RPMI8226 (cell line): ENCODE results near the gene SLC35A1.
A peak's percentile ranks its signal among the peaks of the same experiment; 100 is the strongest.
"Not testable (repeated sequence)": the region's sequence is repeated elsewhere in the genome, so short reads cannot be mapped to it uniquely, and the experiment has no call there.

Source experiments
- DNase-seq: peaks from one replicate; pipeline ENCODE4 v3.0.0-alpha.2; 2015

Gene SLC35A1, protein sequence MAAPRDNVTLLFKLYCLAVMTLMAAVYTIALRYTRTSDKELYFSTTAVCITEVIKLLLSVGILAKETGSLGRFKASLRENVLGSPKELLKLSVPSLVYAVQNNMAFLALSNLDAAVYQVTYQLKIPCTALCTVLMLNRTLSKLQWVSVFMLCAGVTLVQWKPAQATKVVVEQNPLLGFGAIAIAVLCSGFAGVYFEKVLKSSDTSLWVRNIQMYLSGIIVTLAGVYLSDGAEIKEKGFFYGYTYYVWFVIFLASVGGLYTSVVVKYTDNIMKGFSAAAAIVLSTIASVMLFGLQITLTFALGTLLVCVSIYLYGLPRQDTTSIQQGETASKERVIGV

DNA sequence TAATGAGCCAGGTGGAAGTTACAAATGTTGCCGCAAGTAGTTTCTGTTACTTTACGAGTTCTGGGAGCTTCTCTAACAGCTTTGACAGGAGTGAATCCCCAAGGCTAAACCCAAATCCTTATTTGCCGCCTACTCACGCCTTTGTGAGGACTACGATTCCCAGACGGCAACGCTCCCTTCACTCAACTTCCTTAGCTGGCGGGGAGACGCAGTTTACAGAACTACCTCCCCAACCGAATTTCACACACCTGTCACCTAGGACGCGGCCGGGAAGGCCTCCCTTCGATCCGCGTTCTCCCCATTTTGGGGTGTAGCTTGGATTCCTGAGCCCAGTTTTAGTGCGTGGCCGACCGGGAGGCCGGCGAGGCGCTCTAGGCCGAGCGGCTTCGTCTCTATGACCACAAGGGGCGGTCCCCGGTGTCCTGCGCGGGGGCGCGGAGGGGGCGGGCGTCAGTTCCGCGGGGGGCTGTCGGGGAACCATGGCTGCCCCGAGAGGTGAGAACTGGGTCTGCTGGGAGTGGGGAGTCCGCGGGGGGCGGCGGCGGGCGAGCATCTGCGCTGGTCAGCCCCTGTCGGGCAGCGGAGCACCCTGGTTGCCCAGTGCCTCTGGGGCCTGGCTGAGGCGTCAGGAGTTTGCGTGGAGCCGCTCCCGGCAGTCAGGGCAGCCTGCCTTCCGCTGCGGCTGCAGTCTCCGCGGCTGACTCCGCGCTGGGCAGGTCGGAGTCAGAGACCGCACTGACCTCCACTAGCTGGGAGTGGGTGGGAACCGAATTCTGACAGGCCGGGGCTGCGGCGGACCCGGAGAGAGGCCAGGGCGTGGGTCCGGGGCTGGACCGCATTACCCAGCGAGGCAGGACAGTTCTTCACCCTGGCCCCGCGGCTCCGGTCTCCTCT lies at the start of gene SLC35A1:
Gene SLC35A1 (plus strand): TSS at position 450 of the 894 bp plus-strand sequence. CDS start 30 bp downstream, at position 480.
- peak; percentile 78 for DNase-seq

DNA sequence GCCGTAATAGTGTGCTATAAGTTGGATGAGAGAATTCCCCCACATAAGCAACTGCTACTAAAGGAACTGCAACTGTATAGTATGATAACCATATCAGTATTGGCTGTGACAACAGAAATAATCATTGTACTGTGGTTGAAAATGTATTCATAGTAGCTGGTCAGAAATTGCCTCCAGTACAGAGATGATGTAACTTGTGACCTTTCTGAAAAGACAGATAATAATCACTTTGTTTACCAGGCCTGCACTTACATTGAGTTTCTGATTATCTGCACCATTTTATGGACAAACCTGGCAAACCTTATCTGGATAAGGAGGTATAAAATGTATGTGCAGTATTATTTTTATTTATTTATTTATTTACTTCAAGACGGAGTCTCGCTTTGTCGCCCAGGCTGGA lies 46.0 kb upstream of the SLC35A1 start:
- no peak for DNase-seq

DNA sequence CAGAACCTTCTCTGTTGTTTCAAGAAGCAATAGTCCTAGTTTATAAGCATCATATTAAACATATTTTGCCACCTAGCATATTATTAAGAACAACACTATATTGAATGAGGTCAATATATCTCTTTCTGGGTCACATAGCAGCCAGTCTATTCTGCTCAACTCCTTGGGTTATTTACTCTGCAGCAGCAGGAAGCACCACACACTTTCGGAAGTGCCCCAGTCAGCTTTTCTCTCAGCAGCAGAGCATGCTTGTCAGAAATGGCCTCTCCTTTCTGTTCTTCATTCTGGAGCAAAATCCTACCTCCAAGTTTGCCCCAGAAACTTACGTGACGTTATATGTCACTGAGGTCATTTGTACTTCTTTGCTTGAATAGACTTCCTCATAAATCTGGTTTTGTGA lies 42.3 kb upstream of the SLC35A1 start:
- peak; percentile 22 for DNase-seq

DNA sequence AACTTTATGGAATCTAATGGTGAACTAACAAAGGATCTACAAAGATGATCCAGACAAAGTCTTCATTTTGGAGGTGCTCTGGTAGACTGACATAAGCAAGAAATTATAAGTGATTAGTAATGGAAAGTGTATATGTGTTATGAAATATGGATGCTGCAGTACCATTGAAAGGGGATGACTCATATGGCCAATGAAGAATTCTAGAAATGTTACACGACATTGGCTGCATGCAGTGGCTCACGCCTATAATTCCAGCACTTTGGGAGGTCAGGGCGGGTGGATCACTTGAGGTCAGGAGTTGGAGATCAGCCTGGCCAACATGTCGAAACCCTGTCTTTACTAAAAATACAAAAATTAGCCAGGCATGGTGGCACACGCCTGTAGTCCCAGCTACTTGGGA lies 41.5 kb upstream of the SLC35A1 start:
- DNase-seq: no peak

DNA sequence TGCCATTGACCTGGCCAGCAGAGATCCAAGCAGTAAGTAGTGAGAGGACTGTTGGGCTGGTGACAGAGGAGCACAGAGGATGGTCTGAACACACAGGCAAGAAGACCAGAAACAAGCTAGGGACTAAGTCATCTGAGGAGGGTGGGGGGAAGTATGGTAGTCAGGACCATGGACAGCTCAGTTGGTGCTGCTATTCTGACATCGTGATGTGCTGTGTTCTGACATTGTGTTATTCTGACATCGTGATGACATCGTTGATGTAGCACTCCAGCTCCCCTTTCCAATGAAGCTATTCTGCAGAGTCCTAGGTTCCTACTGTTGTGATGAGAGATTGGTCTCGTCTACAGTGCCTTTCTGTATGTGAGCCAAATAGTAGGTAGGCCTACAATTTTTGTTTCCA lies 36.3 kb upstream of the SLC35A1 start:
- peak; percentile 64 for DNase-seq

DNA sequence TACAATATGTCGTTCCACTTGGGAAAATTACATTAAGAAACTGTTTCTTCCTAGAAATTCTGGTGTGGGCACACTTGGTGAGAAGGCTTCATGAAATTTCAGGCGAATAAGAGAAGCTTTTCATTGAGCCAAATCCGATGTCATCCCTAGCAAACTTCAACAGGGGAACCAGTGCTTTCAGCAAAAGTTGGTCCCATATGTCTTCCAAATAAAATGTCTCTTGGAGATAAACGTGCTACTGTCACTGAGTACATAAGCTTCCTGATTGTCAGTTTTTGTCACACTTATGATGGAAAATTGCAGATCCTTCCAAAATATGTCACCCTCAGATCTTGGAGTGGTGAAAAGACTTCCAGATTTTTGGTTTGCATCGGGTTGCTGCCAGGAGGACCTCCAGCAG lies 31.1 kb upstream of the SLC35A1 start:
- DNase-seq: no peak

DNA sequence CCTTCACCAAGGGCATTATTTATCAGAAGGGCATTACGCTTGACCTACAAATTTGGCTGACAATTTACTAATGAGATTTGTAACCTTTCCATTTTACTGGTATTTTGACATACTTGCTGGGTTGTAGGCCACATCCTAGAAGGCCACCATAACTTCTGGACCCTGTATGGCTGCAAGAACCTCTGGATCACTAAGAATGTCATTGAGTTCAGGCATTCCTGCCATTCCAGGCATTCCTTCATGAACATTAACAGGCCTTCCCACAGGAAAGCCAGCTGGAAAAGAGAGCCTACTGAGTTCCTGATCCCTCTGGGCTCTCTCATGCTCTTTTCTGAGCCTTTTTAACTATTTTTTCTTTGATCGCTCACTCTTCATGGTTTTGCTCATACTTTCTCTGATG lies 28.4 kb upstream of the SLC35A1 start:
- DNase-seq: no peak

DNA sequence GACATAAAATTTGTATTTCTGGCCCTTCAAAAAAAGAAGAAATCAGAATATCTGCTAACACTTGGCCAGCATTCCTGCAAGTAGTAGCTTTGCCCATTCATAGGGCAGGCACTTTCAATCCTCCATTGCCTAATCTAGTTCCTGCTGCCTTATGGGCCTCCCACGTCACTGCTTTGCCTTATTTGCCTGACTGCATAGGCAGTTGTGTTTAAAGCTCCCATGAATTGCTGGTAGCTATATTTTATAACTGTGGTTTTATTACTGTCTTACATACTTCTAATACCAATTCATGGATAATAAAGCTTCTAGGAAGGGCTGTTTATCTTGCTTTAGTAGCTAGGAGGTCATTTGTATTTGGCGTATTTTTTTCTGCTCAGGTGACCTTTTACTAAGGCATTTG lies 7.7 kb upstream of the SLC35A1 start:
- DNase-seq: no peak

DNA sequence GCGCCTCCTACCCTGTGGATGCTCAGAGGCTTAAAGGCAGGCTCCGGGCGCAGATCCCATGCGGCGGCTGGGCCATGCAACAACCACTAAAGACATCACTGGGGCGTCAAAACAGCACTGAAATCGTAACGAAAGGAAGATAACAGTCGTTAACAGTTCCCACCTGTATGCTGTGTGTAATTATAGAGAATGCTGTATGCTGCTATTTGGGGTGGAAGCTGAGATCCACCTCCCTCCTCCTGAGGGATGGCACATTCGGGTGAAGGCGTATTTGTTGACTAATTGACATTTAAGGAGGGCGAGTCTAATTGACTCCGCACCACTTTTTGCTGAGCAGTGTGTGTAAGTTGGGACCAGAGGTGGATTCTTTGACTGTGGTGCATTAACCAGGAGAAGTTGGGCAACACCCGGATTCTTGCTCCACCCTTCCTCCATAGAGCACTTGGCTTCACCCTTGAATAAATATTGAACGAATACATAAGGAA lies 687 bp downstream of the SLC35A1 start:
- peak; percentile 61 for DNase-seq

DNA sequence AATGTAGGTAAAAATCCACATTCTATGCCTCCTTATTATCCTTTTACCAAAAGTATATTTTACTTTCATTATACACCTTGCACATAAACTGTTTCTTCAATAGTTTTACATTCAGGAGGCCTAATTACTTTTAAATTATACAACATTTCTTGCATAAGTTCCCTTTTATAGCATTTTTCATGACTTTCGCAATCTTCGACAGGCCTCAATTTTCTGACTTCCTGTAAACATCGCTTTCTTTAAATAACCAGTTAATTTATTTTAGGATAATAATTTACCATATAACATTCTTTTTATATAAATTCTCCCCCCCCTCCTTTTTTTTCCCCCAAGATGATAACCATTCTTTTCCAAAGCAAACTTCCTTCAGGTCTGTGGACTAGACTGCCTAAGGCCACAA lies 9.2 kb downstream of the SLC35A1 start:
- no peak for DNase-seq

DNA sequence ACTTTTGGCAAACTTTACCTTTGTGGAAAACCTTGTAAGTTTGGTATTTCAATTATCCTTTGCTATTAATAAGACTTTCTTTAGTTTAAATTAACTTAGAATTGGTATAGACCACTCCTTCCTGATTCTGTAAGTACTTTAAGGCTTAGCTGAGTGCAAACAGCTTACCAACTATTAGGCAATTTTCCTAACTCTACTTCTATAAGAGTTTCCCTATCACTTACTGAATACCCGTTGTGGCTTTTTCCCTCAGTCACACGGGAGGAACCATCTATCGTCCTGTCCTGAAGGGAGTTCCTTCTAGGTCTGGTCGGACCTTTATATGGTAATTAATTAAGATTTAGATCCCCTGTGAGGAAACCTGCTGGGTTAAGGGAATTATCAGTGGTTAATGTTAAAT lies 9.6 kb downstream of the SLC35A1 start:
- DNase-seq: no peak

DNA sequence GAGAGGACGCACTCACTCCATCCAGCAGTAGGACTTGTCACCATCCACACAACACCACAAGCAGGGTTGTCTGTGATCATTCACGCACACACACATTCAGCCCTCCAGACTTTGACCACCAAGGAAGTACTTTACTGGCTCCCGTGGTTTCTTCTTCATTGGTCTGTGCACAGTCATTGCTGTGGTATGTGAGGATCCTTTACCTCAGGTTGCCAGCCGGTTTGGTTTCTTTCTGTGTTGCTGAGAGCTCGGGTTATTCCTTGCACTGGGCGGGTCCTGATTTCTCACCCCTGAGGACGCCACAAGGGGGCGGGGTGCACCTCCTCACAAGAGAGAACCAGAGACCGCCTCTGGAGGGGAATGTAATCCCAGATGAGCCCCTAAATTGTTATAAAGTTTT lies 11.2 kb downstream of the SLC35A1 start:
- DNase-seq: no peak

DNA sequence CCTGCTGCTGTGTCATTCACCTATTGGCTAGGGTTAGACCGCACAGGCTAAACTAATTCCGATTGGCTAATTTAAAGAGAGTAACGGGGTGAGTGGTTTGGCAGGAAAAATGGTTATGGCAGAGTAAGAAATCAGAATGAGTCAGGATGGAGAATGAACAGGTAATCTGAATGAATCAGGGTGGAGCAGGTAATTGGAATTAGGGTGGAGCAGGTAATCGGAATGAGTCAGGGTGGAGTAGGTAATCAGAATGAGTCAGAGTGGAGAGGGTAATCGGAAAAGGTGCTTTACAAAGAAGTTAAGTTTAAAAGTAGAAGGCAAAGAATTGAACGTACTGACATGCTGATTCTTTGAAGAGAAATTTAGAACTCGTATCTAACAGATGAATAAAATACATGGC lies 11.7 kb downstream of the SLC35A1 start:
- DNase-seq: no peak

DNA sequence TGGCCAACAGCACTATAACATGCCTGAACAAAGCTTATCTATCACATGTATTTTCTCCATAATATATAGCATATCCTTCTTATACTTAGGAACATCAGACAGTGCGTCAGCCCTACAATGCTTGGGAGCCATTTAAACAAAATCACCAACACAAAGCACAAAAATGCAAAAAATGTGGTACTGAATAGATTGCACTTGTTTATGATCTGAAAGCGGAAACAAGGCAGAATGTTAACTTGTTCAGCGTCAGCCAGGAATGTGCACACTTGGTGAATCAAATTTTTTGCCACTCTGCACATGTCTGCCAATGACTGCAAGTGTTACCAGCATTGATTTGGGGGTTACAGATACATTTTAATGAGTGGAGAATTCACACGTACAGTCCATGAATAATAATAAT lies 14.8 kb downstream of the SLC35A1 start:
- no peak for DNase-seq

DNA sequence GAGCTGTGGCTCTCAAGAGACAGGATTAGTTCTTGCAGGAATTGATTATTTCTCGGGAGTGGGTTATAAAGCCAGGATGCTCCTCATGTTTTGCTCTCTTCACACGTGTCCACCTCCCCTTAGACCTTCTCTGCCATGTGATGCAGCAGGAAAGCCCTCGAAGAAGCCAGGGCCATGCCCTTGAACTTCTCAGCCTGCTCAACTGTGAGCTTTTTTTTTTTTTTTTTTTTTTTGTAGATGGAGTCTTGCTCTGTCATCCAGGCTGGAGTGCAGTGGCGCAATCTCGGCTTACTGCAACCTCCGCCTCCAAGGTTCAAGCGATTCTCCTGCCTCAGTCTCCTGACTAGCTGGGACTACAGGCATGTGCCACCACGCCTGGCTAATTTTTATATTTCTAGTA lies 16.6 kb downstream of the SLC35A1 start:
- not testable (repeated sequence) for DNase-seq

DNA sequence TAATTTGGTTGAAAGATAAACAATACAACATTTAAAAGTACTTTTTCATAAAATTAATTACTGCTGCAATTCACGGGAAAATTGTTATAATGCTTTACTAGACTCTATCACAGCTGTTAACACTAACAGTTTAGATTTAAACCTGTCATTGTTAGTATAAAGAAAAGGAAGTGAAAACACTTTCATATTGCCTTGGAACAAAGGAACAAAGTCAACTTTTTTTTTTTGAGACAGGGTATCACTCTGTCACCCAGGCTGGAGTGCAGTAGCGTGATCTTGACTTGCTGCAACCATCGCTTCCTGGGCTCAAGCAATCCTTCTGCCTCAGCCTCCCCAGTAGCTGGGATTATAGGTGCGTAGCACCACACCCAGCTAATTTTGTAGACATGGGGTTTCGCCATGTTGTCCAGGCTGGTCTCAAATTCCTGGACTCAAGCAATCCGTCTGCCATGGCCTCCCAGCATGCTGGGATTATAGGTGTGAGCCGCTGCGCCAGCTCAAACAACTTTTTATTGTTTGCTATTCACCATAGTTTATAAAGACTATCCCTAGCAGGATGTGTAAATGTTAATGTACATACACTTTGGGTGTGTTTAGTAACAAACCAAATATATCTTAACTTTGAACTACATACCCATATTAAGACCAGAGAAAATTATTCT lies 22.1 kb downstream of the SLC35A1 start:
- no peak for DNase-seq

DNA sequence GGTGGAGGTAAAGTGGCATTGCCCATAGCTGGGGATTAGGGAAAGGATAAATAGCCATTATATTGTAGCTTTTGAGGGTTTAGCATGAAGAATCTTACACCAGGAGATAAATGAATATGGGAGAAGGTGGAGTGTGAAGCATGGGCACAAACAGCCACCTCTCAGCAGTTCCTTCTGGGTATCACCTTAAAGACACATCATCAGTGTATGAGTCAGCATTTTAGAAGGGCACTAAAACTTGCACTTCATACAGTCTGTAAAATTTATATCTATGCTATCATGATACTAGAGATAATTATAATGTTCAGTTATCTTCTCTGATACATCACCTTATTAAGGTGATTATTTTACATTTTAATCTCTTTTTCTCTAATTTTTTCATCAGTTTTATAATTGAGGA lies 25.3 kb downstream of the SLC35A1 start:
- DNase-seq: no peak

DNA sequence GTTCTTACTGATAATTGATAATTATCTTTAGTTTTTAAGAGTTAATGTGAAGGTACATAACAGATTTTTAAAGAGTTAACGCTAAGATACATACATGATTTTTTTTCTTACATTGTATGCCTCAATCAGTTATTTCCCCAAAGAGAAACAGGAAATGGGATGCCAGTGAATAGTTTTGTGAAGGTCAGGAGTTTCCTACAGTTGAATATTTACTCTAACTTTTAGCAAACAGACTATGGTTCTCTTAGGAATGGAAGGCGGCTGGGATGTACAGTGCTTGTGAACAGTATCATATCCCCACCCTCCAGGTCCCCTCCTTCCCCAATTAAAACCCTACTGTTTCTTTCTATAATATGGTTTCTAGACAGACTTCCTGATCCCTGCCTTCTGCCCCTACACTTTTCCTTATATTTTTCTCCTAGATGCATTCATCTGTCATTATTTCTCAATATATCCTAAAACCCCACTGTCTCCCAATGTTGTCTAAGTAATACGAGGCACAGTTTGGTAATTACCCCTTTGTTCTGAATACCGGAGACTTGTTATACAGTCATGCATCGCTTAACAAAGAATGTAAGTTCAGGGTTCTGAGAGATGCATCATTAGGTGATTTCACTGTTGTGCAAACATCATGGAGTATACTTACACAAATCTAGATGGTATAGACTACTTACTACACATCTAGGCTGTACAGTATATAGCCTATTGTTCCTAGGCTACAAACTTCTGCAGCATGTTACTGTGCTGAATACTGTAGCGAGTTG lies 29.2 kb downstream of the SLC35A1 start:
- no peak for DNase-seq

DNA sequence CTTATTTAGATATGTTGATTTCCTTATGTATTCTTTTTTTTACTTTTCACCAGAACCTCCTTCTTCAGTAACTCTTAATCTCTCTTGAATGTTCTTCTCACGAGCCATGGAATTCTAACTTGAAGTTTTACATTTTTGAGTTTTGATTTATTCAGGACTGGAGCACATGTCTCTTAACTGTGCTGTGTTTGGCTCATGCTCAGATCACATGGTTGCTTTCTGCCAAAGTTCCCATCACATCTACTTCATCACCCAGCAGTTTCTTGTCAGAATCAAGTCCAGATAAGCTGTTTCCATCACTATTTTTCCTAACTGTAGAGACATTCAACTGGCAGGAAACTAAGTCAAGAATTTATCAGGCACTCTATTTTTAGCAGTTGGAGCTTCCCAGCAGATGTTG lies 31.7 kb downstream of the SLC35A1 start:
- DNase-seq: no peak

DNA sequence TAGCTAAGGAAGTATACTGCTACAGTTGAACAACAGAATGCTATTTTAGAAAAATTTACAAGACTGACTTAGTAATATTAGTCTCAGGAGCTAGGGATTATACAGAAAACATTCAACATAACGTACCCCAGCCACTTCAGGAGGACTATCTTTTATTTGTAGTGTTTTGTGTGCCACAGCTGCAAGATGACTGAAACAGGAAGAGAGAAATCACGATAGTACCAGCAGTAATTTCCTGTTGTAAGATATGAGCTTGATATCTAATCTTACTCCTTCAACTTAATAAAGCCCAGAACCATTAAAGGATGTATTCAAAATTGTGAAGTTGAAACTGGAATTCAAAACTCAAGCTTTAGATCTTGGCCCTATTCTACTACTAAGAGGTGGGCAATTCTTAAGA lies 42.1 kb downstream of the SLC35A1 start:
- DNase-seq: no peak

DNA sequence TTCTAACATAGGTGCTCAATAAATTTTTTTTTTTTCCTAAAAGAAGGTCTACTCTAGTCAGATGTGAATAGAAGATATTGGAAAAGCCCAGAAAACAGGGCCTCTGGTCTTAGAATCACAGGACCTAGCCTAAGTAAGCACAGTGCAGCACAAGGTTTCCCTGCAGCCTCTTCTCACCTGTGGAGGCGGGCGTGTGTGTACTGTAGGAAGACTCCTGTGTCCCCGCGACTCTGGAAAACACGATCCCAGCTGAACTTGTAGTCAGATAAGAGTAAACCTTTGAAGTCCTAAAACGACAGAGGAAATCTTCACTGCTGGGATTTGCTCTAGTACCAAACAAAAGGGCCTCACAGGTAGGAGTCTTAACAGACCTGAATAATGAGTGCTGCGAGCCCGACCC lies 45.7 kb downstream of the SLC35A1 start:
- no peak for DNase-seq

DNA sequence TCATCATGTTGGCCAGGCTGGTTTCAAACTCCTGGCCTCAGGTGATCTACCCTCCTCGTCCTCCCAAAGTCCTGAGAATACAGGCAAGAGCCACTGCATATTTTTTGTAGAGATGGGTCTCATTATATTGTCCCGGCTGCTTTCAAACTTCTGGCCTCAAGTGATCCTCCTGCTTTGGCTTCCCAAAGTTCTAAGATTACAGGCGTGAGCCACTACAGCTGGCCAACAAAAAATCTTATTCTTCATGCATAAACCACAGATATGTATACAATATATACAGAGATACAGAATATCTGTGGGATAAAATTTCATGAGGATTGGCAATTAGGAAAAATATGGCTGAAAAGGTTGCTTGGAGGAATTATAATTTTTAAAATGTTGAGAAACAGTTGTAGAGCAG lies 49.9 kb downstream of the SLC35A1 start:
- no peak for DNase-seq

DNA sequence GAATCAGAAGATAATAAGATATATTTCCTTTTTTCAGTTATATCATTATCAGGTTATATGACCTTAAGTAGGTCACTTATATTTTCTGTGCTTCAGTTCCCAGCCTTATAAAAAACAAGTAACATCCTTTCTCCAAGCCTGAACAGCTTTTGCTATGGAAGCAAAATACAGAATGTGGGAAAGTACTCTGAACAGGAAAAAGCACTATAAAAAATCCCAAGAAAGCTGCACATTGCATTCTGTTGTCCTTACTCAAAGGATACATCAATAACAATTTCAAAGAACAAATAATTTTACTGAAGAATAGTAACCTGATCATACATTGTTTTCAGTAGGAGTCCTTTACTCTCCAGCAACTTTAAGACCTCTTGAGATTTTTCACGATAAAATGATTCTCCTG lies 56.4 kb downstream of the SLC35A1 start:
- DNase-seq: no peak
